Fibroblast of skin of right quadriceps (primary cell): Measurements from ENCODE around the gene SMARCA2.

Experiments
- DNase-seq: peaks from one replicate; pipeline ENCODE4 v3.0.0-alpha.2; 2013

Gene SMARCA2

GRCh38 chr9:2178034-2178734 lies 163.0 kb downstream of the SMARCA2 start:
- DNase-seq, result no peak

- no peak for DNase-seq
Observed at GRCh38 chr9:2179567-2179966, 164.4 kb downstream of the SMARCA2 start.

- peak; percentile 38 for DNase-seq
Observed at GRCh38 chr9:2180154-2180553, 165.0 kb downstream of the SMARCA2 start.

- DNase-seq, result peak; percentile 78
Observed at GRCh38 chr9:2180704-2181103, 165.6 kb downstream of the SMARCA2 start.

- DNase-seq, result peak; percentile 16
Observed at GRCh38 chr9:2181792-2182191, 166.6 kb downstream of the SMARCA2 start.

- no peak for DNase-seq
Observed at GRCh38 chr9:2190939-2191608, 175.9 kb downstream of the SMARCA2 start.

- DNase-seq, result no peak
Observed at GRCh38 chr9:2191609-2191972, 176.4 kb downstream of the SMARCA2 start.

- peak; percentile 10 for DNase-seq
Observed at GRCh38 chr9:2192356-2192979, 177.3 kb downstream of the SMARCA2 start.

GRCh38 chr9:2193552-2193951 lies 178.4 kb downstream of the SMARCA2 start:
- DNase-seq, result no peak

GRCh38 chr9:2195211-2195610 lies 180.1 kb downstream of the SMARCA2 start:
- no peak for DNase-seq

GRCh38 chr9:2196757-2197156 lies 181.6 kb downstream of the SMARCA2 start:
- no peak for DNase-seq

GRCh38 chr9:2198956-2199635 lies 183.9 kb downstream of the SMARCA2 start:
- no peak for DNase-seq

- no peak for DNase-seq
Observed at GRCh38 chr9:2199999-2200796, 185.1 kb downstream of the SMARCA2 start.

GRCh38 chr9:2208465-2208864 lies 193.3 kb downstream of the SMARCA2 start:
- DNase-seq, result no peak

GRCh38 chr9:2208991-2209390 lies 193.8 kb downstream of the SMARCA2 start:
- DNase-seq, result no peak

- no peak for DNase-seq
Observed at GRCh38 chr9:2209400-2209799, 194.3 kb downstream of the SMARCA2 start.

GRCh38 chr9:2210201-2210600 lies 195.1 kb downstream of the SMARCA2 start:
- no peak for DNase-seq

GRCh38 chr9:2213830-2214468 lies 198.8 kb downstream of the SMARCA2 start:
- no peak for DNase-seq

GRCh38 chr9:2214707-2215106 lies 199.6 kb downstream of the SMARCA2 start:
- no peak for DNase-seq

GRCh38 chr9:2215921-2216441 lies 200.8 kb downstream of the SMARCA2 start:
- DNase-seq, result no peak

- DNase-seq, result peak; percentile 16
Observed at GRCh38 chr9:2216591-2216990, 201.4 kb downstream of the SMARCA2 start.

- no peak for DNase-seq
Observed at GRCh38 chr9:2217540-2217939, 202.4 kb downstream of the SMARCA2 start.
